H9 (cell line): ENCODE data around the gene PPHLN1. TPM values are rescaled to one million over a fixed set of nuclear protein-coding genes. Genes with fewer than 3 reads are reported as not detected.

Source experiments
- DNase-seq: peaks from one replicate; pipeline ENCODE4 v3.0.0-alpha.2; 2017
- H2AFZ ChIP-seq: one replicate; pipeline ENCODE4 v1.6.1; 2013; ENCODE audit warnings: mild to moderate bottlenecking, low read length, control low read depth, moderate library complexity
- H2AK5ac ChIP-seq: 2 replicates; pipeline ENCODE4 v1.6.1; 2013; ENCODE audit warnings: low read length, control low read depth, mixed read lengths; ENCODE audit not compliant: insufficient read length
- H2BK120ac ChIP-seq: one replicate; pipeline ENCODE4 v1.6.1; 2013; ENCODE audit warnings: low read depth, mild to moderate bottlenecking, low read length, control low read depth, inconsistent platforms; ENCODE audit not compliant: poor library complexity, severe bottlenecking
- H2BK12ac ChIP-seq: 2 replicates; pipeline ENCODE4 v1.6.1; 2013; ENCODE audit warnings: low read length, control low read depth, mixed read lengths, low read depth; ENCODE audit not compliant: insufficient read length
- H2BK15ac ChIP-seq: 2 replicates; pipeline ENCODE4 v1.6.1; 2013; ENCODE audit warnings: low read depth, low read length, control low read depth
- H2BK20ac ChIP-seq: one replicate; pipeline ENCODE4 v1.6.1; 2013; ENCODE audit warnings: low read depth, mild to moderate bottlenecking, low read length, control low read depth, inconsistent platforms; ENCODE audit not compliant: poor library complexity, severe bottlenecking
- H2BK5ac ChIP-seq: 2 replicates; pipeline ENCODE4 v1.6.1; 2013; ENCODE audit warnings: low read length, control low read depth, mixed read lengths; ENCODE audit not compliant: insufficient read length
- H3K14ac ChIP-seq: 2 replicates; pipeline ENCODE4 v1.6.1; 2013; ENCODE audit warnings: low read length, control low read depth; ENCODE audit not compliant: insufficient read depth
- H3K18ac ChIP-seq: 2 replicates; pipeline ENCODE4 v1.6.1; 2013; ENCODE audit warnings: low read depth, mild to moderate bottlenecking, mixed read lengths, low read length, control low read depth; ENCODE audit not compliant: insufficient read length
- H3K23ac ChIP-seq: 2 replicates; pipeline ENCODE4 v1.6.1; 2013; ENCODE audit warnings: low read length, control low read depth, mixed read lengths, low read depth; ENCODE audit not compliant: insufficient read length
- H3K23me2 ChIP-seq: 2 replicates; pipeline ENCODE4 v1.6.1; 2013; ENCODE audit warnings: low read depth, mild to moderate bottlenecking, mixed read lengths, low read length, control low read depth; ENCODE audit not compliant: insufficient read length, poor library complexity, severe bottlenecking
- H3K27ac ChIP-seq: 2 replicates; pipeline ENCODE4 v1.5.1; 2013; ENCODE audit warnings: low read length, control low read depth, mixed read lengths, low read depth; ENCODE audit not compliant: insufficient read length
- H3K27me3 ChIP-seq: 2 replicates; pipeline ENCODE4 v1.6.1; 2013; ENCODE audit warnings: low read length, control low read depth, inconsistent platforms; ENCODE audit not compliant: insufficient read depth
- H3K4ac ChIP-seq: 2 replicates; pipeline ENCODE4 v1.6.1; 2013; ENCODE audit warnings: low read depth, mild to moderate bottlenecking, control low read depth, inconsistent platforms, low read length, moderate library complexity
- H3K4me1 ChIP-seq: 2 replicates; pipeline ENCODE4 v1.6.1; 2013; ENCODE audit warnings: low read length, control low read depth, inconsistent platforms; ENCODE audit not compliant: insufficient read depth
- H3K4me2 ChIP-seq: 2 replicates; pipeline ENCODE4 v1.6.1; 2013; ENCODE audit warnings: low read length, control low read depth, mixed read lengths; ENCODE audit not compliant: insufficient read length, insufficient read depth
- H3K56ac ChIP-seq: 2 replicates; pipeline ENCODE4 v1.6.1; 2013; ENCODE audit warnings: low read depth, mild to moderate bottlenecking, mixed read lengths, low read length, control low read depth; ENCODE audit not compliant: insufficient read length
- H3K79me1 ChIP-seq: 2 replicates; pipeline ENCODE4 v1.6.1; 2013; ENCODE audit warnings: low read depth, mild to moderate bottlenecking, moderate library complexity, low read length, control low read depth, inconsistent platforms; ENCODE audit not compliant: insufficient read depth, poor library complexity, severe bottlenecking
- H3K79me2 ChIP-seq: 2 replicates; pipeline ENCODE4 v1.6.1; 2013; ENCODE audit warnings: low read length, control low read depth, inconsistent platforms; ENCODE audit not compliant: insufficient read depth
- H3K9ac ChIP-seq: 2 replicates; pipeline ENCODE4 v1.6.1; 2013; ENCODE audit warnings: low read length, control low read depth, mixed read lengths; ENCODE audit not compliant: insufficient read length; ENCODE audit errors: extremely low read depth
- H3K9me3 ChIP-seq: one replicate; pipeline ENCODE4 v1.6.1; 2013; ENCODE audit warnings: low read depth, low read length, inconsistent platforms; ENCODE audit not compliant: control insufficient read depth
- H3T11ph ChIP-seq: one replicate; pipeline ENCODE4 v1.6.1; 2013; ENCODE audit warnings: mild to moderate bottlenecking, low read length, control low read depth, inconsistent platforms
- H4K20me1 ChIP-seq: one replicate; pipeline ENCODE4 v1.6.1; 2013; ENCODE audit not compliant: control insufficient read depth, insufficient read length, insufficient read depth
- H4K5ac ChIP-seq: 2 replicates; pipeline ENCODE4 v1.6.1; 2013; ENCODE audit warnings: low read depth, mild to moderate bottlenecking, mixed read lengths, low read length, control low read depth; ENCODE audit not compliant: insufficient read length
- H4K8ac ChIP-seq: replicated peaks from 2 replicates; pipeline ENCODE4 v1.6.1; 2013; ENCODE audit warnings: low read length, control low read depth, mixed read lengths, low read depth; ENCODE audit not compliant: insufficient read length
- H4K91ac ChIP-seq: 2 replicates; pipeline ENCODE4 v1.6.1; 2013; ENCODE audit warnings: low read depth, mild to moderate bottlenecking, moderate library complexity, mixed read lengths, low read length, control low read depth; ENCODE audit not compliant: insufficient read length
- H3K27ac Mint-ChIP-seq, 3 experiments: 2 replicates in 2 of 3; 3 replicates in 1 of 3; pipeline ENCODE4 v1.8.0; 2020 to 2021; ENCODE audit warnings: mixed read lengths in 3 of 3, mild to moderate bottlenecking in 1 of 3, moderate library complexity in 1 of 3
- H3K27me3 Mint-ChIP-seq: 2 replicates; pipeline ENCODE4 v1.8.0; 2021; ENCODE audit warnings: low read depth, mild to moderate bottlenecking, moderate library complexity, mixed read lengths
- H3K36me3 Mint-ChIP-seq, 3 experiments: 2 replicates in 2 of 3; 3 replicates in 1 of 3; pipeline ENCODE4 v1.8.0; 2020 to 2021; ENCODE audit warnings: low read depth in 3 of 3, mixed read lengths in 3 of 3; ENCODE audit not compliant: insufficient read depth in 1 of 3
- H3K4me1 Mint-ChIP-seq, 2 experiments: 2 replicates each; pipeline ENCODE4 v1.8.0; 2020; ENCODE audit warnings: mixed read lengths in 2 of 2
- H3K4me3 Mint-ChIP-seq, 2 experiments: 2 replicates in 1 of 2; 3 replicates in 1 of 2; pipeline ENCODE4 v1.8.0; 2020 to 2021; ENCODE audit warnings: mild to moderate bottlenecking in 2 of 2, mixed read lengths in 2 of 2, moderate library complexity in 1 of 2
- H3K9me3 Mint-ChIP-seq, 2 experiments: 2 replicates in 1 of 2; 3 replicates in 1 of 2; pipeline ENCODE4 v1.8.0; 2020; ENCODE audit warnings: mild to moderate bottlenecking in 2 of 2, mixed read lengths in 2 of 2, moderate library complexity in 1 of 2
- CTCF ChIP-seq: fragments of 200-600 bp; sonication (generic); conservative IDR thresholded peaks from 3 replicates; pipeline ENCODE4 v1.8.0; 2021; ENCODE audit warnings: antibody characterized with exemption, mild to moderate bottlenecking
- WGBS: extraction: QIAGEN DNeasy Blood & Tissue Kit; methylation state at CpG from one replicate; pipeline ENCODE4 v1.1.7; 2013; ENCODE audit warnings: missing lambda C conversion rate, low lambda C conversion rate, mixed read lengths; ENCODE audit not compliant: insufficient read length; ENCODE audit errors: extremely low coverage; 5-methylcytosine and 5-hydroxymethylcytosine counted together
- total RNA-seq: library from RNA; stranded (reverse); gene quantifications from 2 replicates; pipeline ENCODE4 v1.2.1, GENCODE V29; 2021

PPHLN1 gene
- total RNA-seq, 1 experiment from 2014 or later, result 66.2 TPM

- Histone ChIP-seq H3K79me2 (no peaks in the 10 kb centered on the region), H3K4me2 (peak overlapping the region; percentile 4), H3K23me2 (no peaks in the 10 kb centered on the region), H2BK15ac (no peak overlapping the region), H2BK12ac (no peak overlapping the region), H4K5ac (no peak overlapping the region), H3T11ph (no peak overlapping the region), H2BK5ac (no peak overlapping the region), H2AK5ac (no peak overlapping the region), H2BK20ac (no peak overlapping the region), H2BK120ac (no peak overlapping the region), H4K20me1 (no peaks in the 10 kb centered on the region), H4K91ac (no peak overlapping the region), H3K18ac (no peak overlapping the region), H4K8ac (no peak overlapping the region), H2AFZ (no peak overlapping the region), H3K27me3 (no peaks in the 10 kb centered on the region), H3K79me1 (no peaks in the 10 kb centered on the region), H3K56ac (no peak overlapping the region), H3K27ac (no peak overlapping the region), H3K14ac (no peak overlapping the region), H3K4ac (no peak overlapping the region), H3K9ac (no peak overlapping the region), H3K4me1 (peaks cover 13% of the 10 kb centered on the region), H3K23ac (no peak overlapping the region), H3K9me3 (no peaks in the 10 kb centered on the region)
- H3K4me3 Mint-ChIP-seq, result no peak overlapping the region
- H3K4me1 Mint-ChIP-seq, result peaks cover 20 to 35% of the 10 kb centered on the region in 2 experiments
- 0 out of 5 replicates have a peak, but pooled peaks cover 0 to 2% of the 10 kb centered on the region in 2 experiments for H3K9me3 Mint-ChIP-seq
- WGBS, result no CpG with 5 or more reads among the region's 12 CpGs
- peaks cover 48 to 68% (median 63%) of the 10 kb centered on the region in 3 experiments for H3K36me3 Mint-ChIP-seq
- H3K27ac Mint-ChIP-seq, result peak overlapping the region in 1 of 3 experiments; percentile 73; a peak in 5 of 7 replicates
- TF ChIP-seq CTCF, result no peak
- DNase-seq, result peak; percentile 56
- H3K27me3 Mint-ChIP-seq, result peaks cover 2% of the 10 kb centered on the region; the same call in 1 of the 2 replicates
Observed at GRCh38 chr12:42459336-42459847, 133.4 kb downstream of the PPHLN1 start.
